ENCODE results near the gene CNTNAP5.

The CNTNAP5 gene

GRCh38 chr2:124112966-124113365, 87.9 kb downstream of the CNTNAP5 start:
- H2AFZ ChIP-seq (ENCODE audit: low read length) = no peak overlapping the region
- H3K9me2 ChIP-seq (replicated peaks; ENCODE audit: low read depth, low read length) = no peaks in the 10 kb centered on the region
- TF ChIP-seq CTCF (conservative IDR thresholded peaks at IDR 0.05; ENCODE audit: low read length) (no peak), EZH2phosphoT487 (IDR thresholded peaks at IDR 0.05; ENCODE audit: borderline replicate concordance) (no peak)

GRCh38 chr2:124120246-124120645, 95.2 kb downstream of the CNTNAP5 start:
- Histone ChIP-seq H3F3A (ENCODE audit: low read depth) (no peaks in the 10 kb centered on the region), H2AFZ (ENCODE audit: low read length) (no peak overlapping the region)
- TF ChIP-seq CTCF (conservative IDR thresholded peaks at IDR 0.05; ENCODE audit: low read length) (no peak), EZH2phosphoT487 (IDR thresholded peaks at IDR 0.05; ENCODE audit: borderline replicate concordance) (no peak)

More at GRCh38 chr2:124112966-124113365, 87.9 kb downstream of the CNTNAP5 start:
- Histone ChIP-seq H3K79me2 (ENCODE audit: insufficient read depth, low read length) (no peaks in the 10 kb centered on the region), H3F3A (ENCODE audit: low read depth) (no peaks in the 10 kb centered on the region), H3K4me3 (ENCODE audit: low read length, poor library complexity, severe bottlenecking) (no peak overlapping the region), H3K9ac (ENCODE audit: low read depth, low read length, poor library complexity, severe bottlenecking) (no peak overlapping the region), H3K27me3 (ENCODE audit: insufficient read depth, low read length, poor library complexity, severe bottlenecking) (no peaks in the 10 kb centered on the region), H3K36me3 (ENCODE audit: insufficient read depth, low read length) (no peaks in the 10 kb centered on the region), H3K4me2 (ENCODE audit: low read depth, low read length, poor library complexity, severe bottlenecking) (no peak overlapping the region), H3K4me1 (ENCODE audit: insufficient read depth, low read length, poor library complexity, severe bottlenecking) (no peaks in the 10 kb centered on the region), H3K9me3 (ENCODE audit: insufficient read depth, low read depth, low read length) (no peaks in the 10 kb centered on the region), H4K20me1 (ENCODE audit: insufficient read depth, low read length, poor library complexity, severe bottlenecking) (no peaks in the 10 kb centered on the region)

GRCh38 chr2:124121106-124121505, 96.0 kb downstream of the CNTNAP5 start:
- H3K4me1 ChIP-seq (ENCODE audit: insufficient read depth, low read length, poor library complexity, severe bottlenecking) = no peaks in the 10 kb centered on the region
- H3K9me2 ChIP-seq (replicated peaks; ENCODE audit: low read depth, low read length) = no peaks in the 10 kb centered on the region
- no peaks in the 10 kb centered on the region for H4K20me1 ChIP-seq (ENCODE audit: insufficient read depth, low read length, poor library complexity, severe bottlenecking)
- no peaks in the 10 kb centered on the region for H3F3A ChIP-seq (ENCODE audit: low read depth)
- no peaks in the 10 kb centered on the region for H3K27me3 ChIP-seq (ENCODE audit: insufficient read depth, low read length, poor library complexity, severe bottlenecking)
- TF ChIP-seq CTCF (conservative IDR thresholded peaks at IDR 0.05; ENCODE audit: low read length) (no peak), EZH2phosphoT487 (IDR thresholded peaks at IDR 0.05; ENCODE audit: borderline replicate concordance) (no peak)
- H3K4me2 ChIP-seq (ENCODE audit: low read depth, low read length, poor library complexity, severe bottlenecking) = no peak overlapping the region
- no peaks in the 10 kb centered on the region for H3K79me2 ChIP-seq (ENCODE audit: insufficient read depth, low read length)
- no peaks in the 10 kb centered on the region for H3K9me3 ChIP-seq (ENCODE audit: insufficient read depth, low read depth, low read length)
- H3K9ac ChIP-seq (ENCODE audit: low read depth, low read length, poor library complexity, severe bottlenecking) = no peak overlapping the region
- no peak overlapping the region for H3K4me3 ChIP-seq (ENCODE audit: low read length, poor library complexity, severe bottlenecking)
- no peaks in the 10 kb centered on the region for H3K36me3 ChIP-seq (ENCODE audit: insufficient read depth, low read length)
- no peak overlapping the region for H2AFZ ChIP-seq (ENCODE audit: low read length)

More at GRCh38 chr2:124120246-124120645, 95.2 kb downstream of the CNTNAP5 start:
- Histone ChIP-seq H4K20me1 (ENCODE audit: insufficient read depth, low read length, poor library complexity, severe bottlenecking) (no peaks in the 10 kb centered on the region), H3K4me1 (ENCODE audit: insufficient read depth, low read length, poor library complexity, severe bottlenecking) (no peaks in the 10 kb centered on the region), H3K79me2 (ENCODE audit: insufficient read depth, low read length) (no peaks in the 10 kb centered on the region), H3K4me3 (ENCODE audit: low read length, poor library complexity, severe bottlenecking) (no peak overlapping the region), H3K9me2 (replicated peaks; ENCODE audit: low read depth, low read length) (no peaks in the 10 kb centered on the region), H3K36me3 (ENCODE audit: insufficient read depth, low read length) (no peaks in the 10 kb centered on the region), H3K9ac (ENCODE audit: low read depth, low read length, poor library complexity, severe bottlenecking) (no peak overlapping the region), H3K9me3 (ENCODE audit: insufficient read depth, low read depth, low read length) (no peaks in the 10 kb centered on the region), H3K27me3 (ENCODE audit: insufficient read depth, low read length, poor library complexity, severe bottlenecking) (no peaks in the 10 kb centered on the region), H3K4me2 (ENCODE audit: low read depth, low read length, poor library complexity, severe bottlenecking) (no peak overlapping the region)
